ENCODE measurements around the gene CHST6. TPM values are rescaled to one million over a fixed set of nuclear protein-coding genes. Genes with fewer than 3 reads are reported as not detected.

The CHST6 gene
- total RNA-seq, 1 experiment from 2014 or later, result 17.9 TPM

DNA sequence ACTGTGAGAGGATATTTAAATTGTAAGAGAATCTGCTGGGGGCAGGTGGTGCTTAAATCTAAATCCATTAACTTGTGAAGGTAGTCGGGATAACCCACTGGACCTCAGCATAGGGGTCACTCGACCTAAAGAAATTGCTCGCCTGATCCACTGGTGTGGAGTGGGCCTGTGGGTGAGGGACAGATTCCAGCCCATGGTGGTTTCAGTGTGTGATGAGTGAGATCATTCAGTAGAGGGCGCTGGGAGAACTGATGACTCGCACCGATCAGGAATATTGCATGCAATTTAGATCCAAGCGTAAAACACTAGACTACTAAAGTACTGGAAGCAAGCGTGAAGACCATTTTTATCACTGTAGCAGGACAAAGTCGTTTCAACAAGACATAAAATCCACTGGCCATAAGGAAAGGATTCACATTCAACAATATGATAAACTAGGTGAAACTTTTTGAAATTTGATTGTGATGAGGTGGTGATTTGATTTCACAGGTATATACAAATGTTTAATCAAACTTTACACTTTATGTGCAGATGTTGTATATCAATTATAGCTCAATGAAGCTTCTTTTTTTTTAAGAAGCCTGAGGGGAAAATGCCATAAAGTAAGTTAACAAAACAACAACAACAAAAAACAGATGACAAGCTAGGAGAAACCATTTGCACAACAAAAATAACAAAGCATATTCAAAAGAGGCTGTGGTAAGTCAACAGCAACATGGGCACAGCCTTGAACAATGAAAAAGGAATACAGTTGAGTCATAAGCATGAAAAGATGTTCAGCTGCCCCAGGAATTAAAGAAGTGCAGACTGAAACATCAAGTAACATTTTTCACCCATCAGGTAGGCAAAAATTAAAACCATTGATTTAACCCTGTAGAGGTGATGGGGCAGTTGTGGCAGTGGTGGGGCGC, 23.3 kb downstream of the CHST6 start:
- Histone ChIP-seq H3K9ac (ENCODE audit: low read length) (no peak overlapping the region), H2AFZ (ENCODE audit: low read depth, low read length, poor library complexity, severe bottlenecking) (no peak overlapping the region), H3K27ac (ENCODE audit: low read depth, low read length) (no peak overlapping the region), H3K36me3 (ENCODE audit: control insufficient read depth in 1 of 2, insufficient read depth in 2 of 2, low read length in 2 of 2) (no peaks in the 10 kb centered on the region), H3K4me2 (ENCODE audit: low read length) (peak overlapping the region; percentile 3; the same call in 1 of the 2 replicates), H3K9me3 (ENCODE audit: control insufficient read depth in 1 of 2, insufficient read depth in 1 of 2, low read depth in 1 of 2, low read length in 2 of 2) (no peaks in the 10 kb centered on the region), H3K9me2 (ENCODE audit: insufficient read depth) (no peaks in the 10 kb centered on the region), H3K27me3 (ENCODE audit: insufficient read depth, low read length) (no peaks in the 10 kb centered on the region), H3K4me3 (replicated peaks in 1 of 2; ENCODE audit: low read depth in 1 of 2, low read length in 2 of 2) (no peak overlapping the region), H4K20me1 (ENCODE audit: insufficient read depth) (no peaks in the 10 kb centered on the region), H3K4me1 (ENCODE audit: control insufficient read depth in 1 of 2, insufficient read depth in 2 of 2, low read length in 2 of 2) (peaks cover 3 to 10% of the 10 kb centered on the region in 2 experiments; a peak in 2 of 4 replicates), H3K79me2 (ENCODE audit: insufficient read depth, low read length) (no peaks in the 10 kb centered on the region)
- ChIA-PET CTCF (interaction anchor here (0.7 to 1.7 kb wide), 9 partner anchors 12 to 272 kb away, joined by 3 to 12 read pairs (median 3); partner anchors contain the start of gene TMEM231), POLR2A (no interaction called here), RAD21 (ENCODE audit: low non-redundant PET in 1 of 2, low total read pairs in 2 of 2, uncharacterized antibody in 2 of 2, unreplicated experiment in 2 of 2) (interaction anchor here in 1 of 2 experiments (0.7 kb wide), 1 partner anchor 45 kb away, joined by 6 read pairs; no protein-coding TSS in a partner anchor)
- TF ChIP-seq CEBPB (IDR thresholded peaks at IDR 0.05; ENCODE audit: low read depth) (no peak), REST (IDR thresholded peaks at IDR 0.05; ENCODE audit: low read depth) (no peak), EZH2 (IDR thresholded peaks at IDR 0.05) (no peak), SIN3A (IDR thresholded peaks at IDR 0.05; ENCODE audit: low read depth) (no peak), SRF (IDR thresholded peaks at IDR 0.05; ENCODE audit: low read depth) (no peak), RAD21 (IDR thresholded peaks at IDR 0.05; ENCODE audit: low read depth) (peak; percentile 97), CBX3 (IDR thresholded peaks at IDR 0.05; ENCODE audit: low read depth) (no peak), YY1 (IDR thresholded peaks at IDR 0.05; ENCODE audit: extremely low read depth, insufficient replicate concordance, low read depth, low read length) (no peak), POLR2A (IDR thresholded peaks at IDR 0.05; ENCODE audit: borderline replicate concordance, extremely low read depth, insufficient read depth, insufficient read length) (no peak), SP1 (IDR thresholded peaks at IDR 0.05; ENCODE audit: low read depth) (no peak), FOSL1 (IDR thresholded peaks at IDR 0.05; ENCODE audit: low read depth) (no peak)
- TF ChIP-seq, protein P1, sequence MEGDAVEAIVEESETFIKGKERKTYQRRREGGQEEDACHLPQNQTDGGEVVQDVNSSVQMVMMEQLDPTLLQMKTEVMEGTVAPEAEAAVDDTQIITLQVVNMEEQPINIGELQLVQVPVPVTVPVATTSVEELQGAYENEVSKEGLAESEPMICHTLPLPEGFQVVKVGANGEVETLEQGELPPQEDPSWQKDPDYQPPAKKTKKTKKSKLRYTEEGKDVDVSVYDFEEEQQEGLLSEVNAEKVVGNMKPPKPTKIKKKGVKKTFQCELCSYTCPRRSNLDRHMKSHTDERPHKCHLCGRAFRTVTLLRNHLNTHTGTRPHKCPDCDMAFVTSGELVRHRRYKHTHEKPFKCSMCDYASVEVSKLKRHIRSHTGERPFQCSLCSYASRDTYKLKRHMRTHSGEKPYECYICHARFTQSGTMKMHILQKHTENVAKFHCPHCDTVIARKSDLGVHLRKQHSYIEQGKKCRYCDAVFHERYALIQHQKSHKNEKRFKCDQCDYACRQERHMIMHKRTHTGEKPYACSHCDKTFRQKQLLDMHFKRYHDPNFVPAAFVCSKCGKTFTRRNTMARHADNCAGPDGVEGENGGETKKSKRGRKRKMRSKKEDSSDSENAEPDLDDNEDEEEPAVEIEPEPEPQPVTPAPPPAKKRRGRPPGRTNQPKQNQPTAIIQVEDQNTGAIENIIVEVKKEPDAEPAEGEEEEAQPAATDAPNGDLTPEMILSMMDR (IDR thresholded peaks at IDR 0.05 in 2 of 3, conservative IDR thresholded peaks at IDR 0.05 in 1 of 3; ENCODE audit: borderline replicate concordance in 1 of 3, insufficient read depth in 1 of 3, low read depth in 2 of 3, low read length in 2 of 3), result peak; percentile 70 to 94 (median 77)
- TF ChIP-seq, protein P2, sequence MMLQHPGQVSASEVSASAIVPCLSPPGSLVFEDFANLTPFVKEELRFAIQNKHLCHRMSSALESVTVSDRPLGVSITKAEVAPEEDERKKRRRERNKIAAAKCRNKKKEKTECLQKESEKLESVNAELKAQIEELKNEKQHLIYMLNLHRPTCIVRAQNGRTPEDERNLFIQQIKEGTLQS (IDR thresholded peaks at IDR 0.05), result no peak
- DNase-seq (ENCODE audit: low read depth, low spot score) (no peak), ATAC-seq (peak; percentile 97)
- intact Hi-C loops (cut with micrococcal nuclease), result loop anchor here (1.0 to 5.0 kb wide), 4 partner anchors 45 to 293 kb away; partner anchors contain the start of gene ADAT1
- no TSS peak for BruUV-seq (replicated peaks)
